CMK (cell line): Measurements from ENCODE around the gene EPG5.
"Not testable (repeated sequence)": the region's sequence is repeated elsewhere in the genome, so short reads cannot be mapped to it uniquely, and the experiment has no call there.

ENCODE experiments used
- DNase-seq: peaks from one replicate; pipeline ENCODE4 v3.0.0-alpha.2; 2010; ENCODE audit warnings: low read depth

EPG5 gene

GRCh38 chr18:45865466-45865865, 101.7 kb downstream of the EPG5 start:
- DNase-seq: no peak

- DNase-seq: no peak
Observed at GRCh38 chr18:45864081-45864480, 103.0 kb downstream of the EPG5 start.

DNA sequence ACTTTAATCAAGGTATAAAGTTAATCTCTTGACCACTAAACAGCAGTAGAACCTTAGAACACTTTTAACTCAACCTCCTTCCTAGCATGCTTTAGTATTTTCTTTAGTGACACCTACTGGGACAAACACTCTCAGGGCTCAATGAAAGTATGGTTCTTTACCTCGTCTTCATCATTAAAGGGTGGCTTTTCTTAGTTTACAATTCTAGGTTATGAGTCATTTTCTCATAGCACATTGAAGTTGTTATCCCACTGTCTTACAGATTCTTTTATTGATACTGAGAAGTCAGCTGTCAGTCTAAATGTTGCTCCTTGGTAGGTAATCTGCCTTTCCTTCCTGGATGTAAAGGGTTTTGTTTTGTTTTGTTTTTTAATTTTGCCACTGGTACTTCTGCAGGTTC, 103.7 kb downstream of the EPG5 start:
- DNase-seq: no peak

DNA sequence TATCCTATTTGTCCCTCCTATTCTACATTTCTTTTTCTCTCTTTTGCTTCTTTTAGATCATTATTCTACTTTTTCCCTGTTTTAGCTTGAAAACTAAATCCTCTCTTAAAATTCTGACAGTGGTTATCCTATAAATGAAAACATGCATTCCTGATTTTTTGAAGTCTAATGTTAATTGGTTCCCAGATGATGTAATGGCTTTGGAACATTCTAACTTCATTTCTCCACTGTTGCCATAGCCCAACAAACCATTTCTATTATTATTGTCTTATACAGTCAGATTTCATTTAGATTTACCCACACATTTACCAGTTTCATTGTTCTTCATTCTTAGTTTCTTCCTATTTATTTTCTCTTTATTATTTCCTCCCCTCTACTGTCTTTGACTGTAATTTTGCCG, 105.2 kb downstream of the EPG5 start:
- DNase-seq: no peak

DNA sequence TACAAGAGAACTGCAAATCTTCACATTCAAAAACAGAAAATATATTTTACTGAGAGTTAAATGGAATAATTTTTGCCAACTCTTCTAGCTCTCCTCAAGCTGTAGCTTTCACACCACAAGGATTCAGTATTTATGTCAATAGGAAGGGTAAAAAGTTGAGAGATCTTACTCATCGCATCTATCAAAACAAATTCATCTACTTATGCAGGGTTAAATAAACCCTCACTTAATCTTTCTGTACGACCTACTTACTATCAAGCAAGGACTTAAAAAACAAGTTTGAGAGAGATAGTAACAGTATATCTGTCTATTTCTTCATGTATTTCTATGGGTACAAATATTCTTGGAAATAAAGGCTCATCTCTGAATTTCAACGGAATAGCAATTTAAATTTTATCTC, 106.2 kb downstream of the EPG5 start:
- DNase-seq: no peak

- DNase-seq: no peak
Observed at GRCh38 chr18:45860492-45860891, 106.6 kb downstream of the EPG5 start.

DNA sequence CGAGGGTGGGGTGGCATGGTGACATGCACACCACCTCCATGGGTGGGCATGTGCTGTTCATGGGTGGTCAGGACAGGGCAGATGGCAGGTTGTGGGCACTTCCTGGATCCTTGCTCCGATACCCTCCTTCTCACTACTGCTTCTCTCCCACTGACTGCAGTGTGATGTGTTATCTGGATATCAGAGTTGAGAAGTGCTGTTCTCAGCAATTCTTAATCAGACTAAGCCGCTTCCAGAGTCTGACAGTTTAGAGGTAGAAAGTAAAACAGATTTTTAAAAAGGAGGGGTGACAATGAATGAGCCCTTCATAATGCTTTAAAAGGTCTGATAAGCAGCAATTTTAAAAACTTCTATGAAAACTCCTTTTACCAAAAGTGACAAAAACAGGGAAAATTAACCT, 107.8 kb downstream of the EPG5 start:
- DNase-seq: no peak

DNA sequence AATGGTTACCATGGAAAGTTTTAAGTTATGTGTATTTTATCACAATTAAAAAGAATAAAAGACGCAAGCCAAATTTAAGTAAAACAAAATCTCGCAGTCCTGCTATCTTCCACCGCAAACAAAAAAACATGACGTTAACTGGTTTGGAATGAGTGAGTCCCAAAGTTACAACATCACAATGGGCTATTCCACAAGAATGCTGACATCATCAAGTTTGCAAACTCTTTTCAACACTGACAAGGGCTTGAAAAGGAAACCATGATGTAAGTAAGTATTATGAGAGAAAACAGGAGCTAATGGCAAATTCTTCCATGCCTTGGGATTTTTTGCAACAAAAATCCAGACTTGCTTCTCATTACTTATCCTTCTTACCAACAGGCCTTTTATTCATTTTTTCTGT, 110.6 kb downstream of the EPG5 start:
- no peak for DNase-seq

DNA sequence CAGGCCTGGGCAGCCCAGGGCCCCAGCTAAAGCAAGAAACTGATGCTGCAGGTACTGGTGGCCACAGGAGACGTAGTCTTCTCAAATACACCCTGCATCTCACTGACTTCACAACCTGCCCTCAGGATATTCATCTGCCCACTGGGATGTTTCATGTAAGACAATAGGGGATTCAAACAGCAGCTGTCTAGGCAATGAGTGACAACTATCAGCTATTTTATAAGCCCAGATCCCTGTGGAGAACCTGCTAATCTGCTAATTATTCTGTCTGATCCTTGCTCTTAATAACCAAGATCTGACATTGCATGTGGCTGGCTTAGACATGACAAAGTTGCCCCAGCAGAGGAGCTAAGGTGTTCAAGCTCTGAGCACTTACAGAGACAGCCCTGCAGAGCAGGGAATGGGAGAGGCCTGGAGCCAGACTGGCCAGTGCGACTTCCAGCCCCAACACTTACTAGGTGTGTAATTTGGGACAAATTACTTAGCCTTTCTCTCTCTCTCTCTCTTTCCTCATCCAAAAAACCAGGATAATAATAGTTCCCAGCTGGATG, 113.0 kb downstream of the EPG5 start:
- no peak for DNase-seq

DNA sequence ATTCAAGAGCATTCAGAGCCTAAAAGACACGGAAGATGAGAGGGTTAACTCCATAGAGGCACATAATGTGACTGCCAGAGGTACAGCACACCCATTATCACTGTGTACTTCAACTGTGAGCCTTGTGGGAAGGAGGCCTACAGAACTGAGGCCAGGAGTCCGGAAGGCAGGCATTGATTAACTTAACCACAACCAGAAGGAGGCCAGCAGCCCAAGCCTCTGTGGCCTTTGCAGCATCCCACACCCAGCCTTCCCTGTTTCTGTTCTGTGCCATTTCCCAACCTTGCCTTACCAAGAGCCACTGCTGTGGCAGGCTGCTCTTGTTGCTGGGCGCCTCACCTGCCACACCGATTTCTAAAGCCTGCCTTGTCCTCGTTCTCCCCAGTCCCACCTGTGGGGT, 114.5 kb downstream of the EPG5 start:
- DNase-seq: no peak

GRCh38 chr18:45851161-45851925, 115.8 kb downstream of the EPG5 start:
- no peak for DNase-seq

- no peak for DNase-seq
Observed at GRCh38 chr18:45850021-45850420, 117.1 kb downstream of the EPG5 start.

DNA sequence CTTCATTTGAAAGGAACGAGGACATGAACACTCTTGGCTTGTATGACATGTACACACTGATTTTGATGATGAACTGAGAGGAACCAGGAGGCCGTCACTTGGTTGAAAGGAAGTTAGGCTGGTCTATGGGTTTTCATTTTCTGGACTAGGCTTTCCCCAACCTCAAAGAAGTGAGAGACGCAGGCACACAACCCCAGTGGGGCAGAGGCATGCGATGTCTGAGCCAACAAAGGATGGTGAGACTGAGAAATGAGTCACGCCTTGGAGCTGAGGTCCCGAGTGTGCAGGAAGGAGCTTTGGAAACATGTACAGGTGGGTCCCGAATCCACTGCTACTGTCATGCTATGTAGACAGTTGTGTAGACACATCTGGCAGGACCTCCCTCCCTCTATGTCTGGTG, 117.6 kb downstream of the EPG5 start:
- DNase-seq: no peak

DNA sequence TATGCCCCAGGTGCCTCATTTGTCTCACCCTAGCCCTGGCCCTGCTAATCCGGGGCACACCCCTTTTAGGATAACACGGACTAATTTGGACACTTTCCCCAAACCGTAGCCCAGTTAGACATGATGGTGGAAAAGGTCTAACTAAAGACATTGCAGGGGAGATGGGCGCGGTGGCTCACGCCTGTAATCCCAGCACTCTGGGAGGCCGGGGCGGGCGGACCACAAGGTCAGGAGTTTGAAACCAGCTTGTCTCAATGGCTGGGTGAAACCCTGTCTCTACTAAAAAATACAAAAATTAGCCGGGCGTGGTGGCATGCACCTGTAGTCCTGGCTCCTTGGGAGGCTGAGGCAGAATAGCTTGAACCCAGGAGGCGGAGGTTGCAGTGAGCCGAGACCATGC, 118.5 kb downstream of the EPG5 start:
- DNase-seq: not testable (repeated sequence)

- no peak for DNase-seq
Observed at GRCh38 chr18:45847119-45847518, 120.0 kb downstream of the EPG5 start.

DNA sequence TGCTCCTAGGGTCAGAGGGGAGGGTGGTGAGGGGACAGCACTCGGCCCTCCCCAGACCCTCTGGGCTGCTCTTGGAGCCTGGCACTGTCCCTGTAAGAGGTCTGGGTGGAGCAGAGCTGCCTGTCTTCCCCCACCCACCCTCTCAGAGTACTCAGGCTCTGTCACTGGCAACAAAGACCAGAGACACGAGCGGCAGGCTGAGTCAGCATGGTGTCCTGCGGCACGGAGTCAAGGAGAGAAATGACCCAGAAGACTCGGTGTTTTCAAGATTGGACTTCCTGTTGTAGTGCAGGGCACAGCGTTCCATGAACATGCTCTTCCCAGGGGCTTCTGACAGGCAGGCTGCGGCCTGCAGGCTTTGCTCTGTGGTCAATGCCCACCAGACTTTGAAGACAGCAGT, 121.7 kb downstream of the EPG5 start:
- DNase-seq: no peak

- no peak for DNase-seq
Observed at GRCh38 chr18:45844938-45845337, 122.2 kb downstream of the EPG5 start.

DNA sequence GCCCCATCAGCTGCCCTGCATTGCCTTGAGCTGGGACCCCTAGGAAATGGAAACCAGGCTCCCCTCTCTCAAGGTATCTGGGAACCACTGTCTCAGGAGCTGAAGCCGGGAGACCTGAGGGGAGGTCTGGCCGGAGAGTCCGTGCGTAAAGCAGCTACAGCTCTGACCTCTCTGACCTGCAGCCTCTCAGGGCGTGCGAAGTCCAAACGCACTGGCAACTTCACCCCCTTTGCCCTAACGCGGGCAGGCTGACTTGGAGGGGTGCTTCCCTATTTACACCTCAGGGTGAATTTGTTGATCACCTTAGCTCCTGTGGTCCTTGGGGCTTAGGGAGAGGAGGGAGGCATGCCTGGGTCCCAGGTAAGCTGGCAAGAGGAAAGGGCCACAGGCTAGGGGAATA, 124.1 kb downstream of the EPG5 start:
- no peak for DNase-seq

DNA sequence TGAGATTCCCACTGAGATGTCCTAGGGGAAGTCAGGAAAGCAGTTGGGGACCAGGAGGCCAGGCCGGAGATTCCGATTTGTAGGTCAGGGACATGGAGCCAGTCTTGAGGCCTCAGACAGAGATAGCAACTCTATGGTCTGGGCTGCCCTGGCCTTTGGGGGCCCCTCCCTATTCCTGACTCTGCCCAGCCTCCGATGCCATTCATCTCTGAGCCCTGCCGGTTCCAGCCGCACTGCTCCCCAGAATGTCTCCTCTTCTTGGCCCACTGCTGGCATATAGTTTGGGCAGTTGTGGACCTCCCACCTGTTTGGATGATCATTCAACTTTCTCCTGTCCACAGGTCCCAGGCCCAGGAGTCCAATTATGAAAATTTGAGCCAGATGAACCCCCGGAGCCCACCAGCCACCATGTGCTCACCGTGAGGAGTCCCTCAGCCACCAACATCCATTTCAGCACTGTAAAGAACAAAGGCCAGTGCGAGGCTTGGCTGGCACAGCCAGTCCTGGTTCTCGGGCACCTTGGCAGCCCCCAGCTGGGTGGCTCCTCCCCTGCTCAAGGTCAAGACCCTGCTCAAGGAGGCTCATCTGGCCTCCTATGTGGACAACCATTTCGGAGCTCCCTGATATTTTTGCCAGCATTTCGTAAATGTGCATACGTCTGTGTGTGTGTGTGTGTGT, 125.2 kb downstream of the EPG5 start:
- DNase-seq: no peak

DNA sequence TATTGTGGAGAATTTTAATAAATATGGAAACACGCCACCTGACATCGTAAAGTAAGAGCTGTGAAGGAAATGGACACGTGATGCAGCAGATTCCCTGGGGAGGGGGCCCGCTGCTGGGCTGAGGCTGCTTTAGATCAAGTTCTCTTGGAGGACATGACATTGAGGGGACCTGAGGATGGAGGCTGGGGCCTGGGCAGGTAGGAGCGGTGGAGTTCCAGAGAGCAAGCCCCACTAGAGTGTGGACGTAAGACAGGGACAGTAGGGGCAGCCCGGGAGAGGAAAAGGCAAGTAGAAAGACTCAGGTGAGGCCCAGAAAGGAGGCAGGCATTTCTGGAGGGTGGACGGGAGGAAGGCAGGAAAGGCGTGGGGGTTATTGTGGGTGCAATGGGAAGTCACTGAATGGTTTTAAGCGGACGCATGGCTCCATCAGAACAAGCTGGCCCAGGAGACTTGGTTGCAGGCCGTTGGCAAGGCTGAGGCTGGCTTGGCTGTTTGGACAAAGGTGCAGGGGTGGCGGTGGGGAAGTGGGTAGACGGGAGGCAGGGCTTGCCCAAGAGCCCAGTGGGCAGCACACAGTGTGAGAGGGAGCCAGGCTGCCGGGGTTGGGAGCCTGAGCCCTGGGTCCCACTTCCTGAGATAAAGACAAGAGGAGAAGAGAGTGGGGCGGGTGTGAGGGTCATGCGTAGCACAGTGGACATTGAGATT, 125.9 kb downstream of the EPG5 start:
- DNase-seq: no peak

DNA sequence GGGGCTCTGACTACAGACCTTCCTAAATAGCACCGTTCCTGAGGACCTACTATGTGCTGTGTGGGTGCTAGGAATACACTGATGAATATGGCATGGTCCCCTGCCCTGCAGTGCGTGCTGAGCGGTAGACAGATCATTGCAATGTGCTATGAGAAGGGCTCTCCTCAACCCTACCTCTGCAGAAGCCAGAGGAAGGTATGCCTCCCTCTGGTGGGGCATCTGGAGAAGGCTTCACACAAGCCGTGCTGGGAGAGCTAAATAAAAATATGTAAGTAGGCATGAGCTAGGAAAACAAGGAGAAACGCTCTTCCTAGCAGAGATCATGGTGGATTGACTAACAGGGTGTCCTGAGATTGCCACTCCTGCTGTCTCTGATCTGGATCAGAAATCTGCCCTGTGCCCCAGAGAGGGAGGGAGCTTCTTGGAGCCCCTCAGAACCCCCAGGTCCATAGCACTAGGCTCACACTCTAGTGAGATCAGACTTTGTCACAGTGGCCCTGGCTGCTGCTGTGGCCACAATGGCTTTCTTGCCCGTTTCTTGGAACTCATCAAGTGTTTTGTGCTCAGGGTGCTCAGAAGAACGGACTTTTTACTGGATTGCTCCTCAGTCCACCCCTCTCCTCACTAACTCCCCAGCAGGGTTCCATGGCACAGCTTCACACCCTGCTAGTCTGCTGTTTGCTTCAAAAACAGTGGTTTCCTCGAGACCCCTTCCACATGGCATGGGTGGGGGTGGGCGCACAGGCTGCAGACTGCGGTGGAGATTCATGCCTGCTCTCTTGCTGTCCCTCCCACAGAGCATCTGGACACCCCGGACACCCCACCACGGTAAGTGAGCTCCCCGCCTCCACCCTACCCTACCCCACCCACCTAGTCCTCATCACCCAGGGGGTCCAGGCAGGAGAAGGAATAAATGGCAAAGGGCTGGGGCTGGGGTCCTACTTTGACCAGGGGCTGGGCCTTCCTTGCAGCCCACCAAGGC, 127.4 kb downstream of the EPG5 start:
- no peak for DNase-seq
